SK-N-DZ (cell line): ENCODE data around the gene APOBEC4.

ENCODE experiments used
- DNase-seq: peaks from one replicate; pipeline ENCODE4 v3.0.0-alpha.2; 2015; ENCODE audit warnings: low spot score

The APOBEC4 gene

GRCh38 chr1:183675381-183675780, 22.3 kb upstream of the APOBEC4 start:
- no peak for DNase-seq

- no peak for DNase-seq
These were observed 21.8 kb upstream of the APOBEC4 start for GRCh38 chr1:183674886-183675285.

GRCh38 chr1:183674339-183674738, 21.2 kb upstream of the APOBEC4 start:
- no peak for DNase-seq

GRCh38 chr1:183673605-183674323, 20.6 kb upstream of the APOBEC4 start:
- DNase-seq, result no peak

- no peak for DNase-seq
These were observed 17.1 kb upstream of the APOBEC4 start for GRCh38 chr1:183670169-183670568.

- no peak for DNase-seq
These were observed 3.2 kb upstream of the APOBEC4 start for GRCh38 chr1:183656355-183656754.

- peak; percentile 74 for DNase-seq
These were observed 2.5 kb upstream of the APOBEC4 start for GRCh38 chr1:183655562-183656075.

GRCh38 chr1:183654706-183655105, 1.6 kb upstream of the APOBEC4 start:
- no peak for DNase-seq

GRCh38 chr1:183653876-183654451, 848 bp upstream of the APOBEC4 start:
- no peak for DNase-seq

GRCh38 chr1:183653462-183653794, 312 bp upstream of the APOBEC4 start:
- DNase-seq, result no peak

GRCh38 chr1:183652107-183652506, 1.0 kb downstream of the APOBEC4 start:
- DNase-seq, result no peak

- DNase-seq, result no peak
These were observed 1.5 kb downstream of the APOBEC4 start for GRCh38 chr1:183651612-183652011.

- DNase-seq, result no peak
These were observed 5.1 kb downstream of the APOBEC4 start for GRCh38 chr1:183648042-183648441.

- DNase-seq, result no peak
These were observed 6.3 kb downstream of the APOBEC4 start for GRCh38 chr1:183646776-183647175.

- DNase-seq, result no peak
These were observed 7.6 kb downstream of the APOBEC4 start for GRCh38 chr1:183645531-183645930.

GRCh38 chr1:183642166-183642565, 10.9 kb downstream of the APOBEC4 start:
- DNase-seq, result no peak

GRCh38 chr1:183640193-183640592, 12.9 kb downstream of the APOBEC4 start:
- no peak for DNase-seq

GRCh38 chr1:183638649-183639387, 14.3 kb downstream of the APOBEC4 start:
- DNase-seq, result no peak

- no peak for DNase-seq
These were observed 16.3 kb downstream of the APOBEC4 start for GRCh38 chr1:183636783-183637182.

- no peak for DNase-seq
These were observed 16.8 kb downstream of the APOBEC4 start for GRCh38 chr1:183636334-183636682.

- DNase-seq, result peak; percentile 95
These were observed 17.3 kb downstream of the APOBEC4 start, which contains the start of gene ARPC5 for GRCh38 chr1:183635606-183636333. Gene ARPC5, minus strand, starts transcription at chr1:183635783. Its CDS starts 124 bp downstream, at chr1:183635659.

GRCh38 chr1:183635099-183635605, 18.0 kb downstream of the APOBEC4 start:
- no peak for DNase-seq
